ENCODE data around the gene KLHDC8B. TPM values are rescaled to one million over a fixed set of nuclear protein-coding genes. Genes with fewer than 3 reads are reported as not detected.
A peak's percentile ranks its signal among the peaks of the same experiment; 100 is the strongest.

Gene KLHDC8B
- total RNA-seq: 10 to 100 TPM; 56.6 to 78.2 TPM
- polyA plus RNA-seq (ENCODE audit: insufficient read depth, low read depth, low replicate concordance): 55.8 TPM
- long read RNA-seq, donor 1, transcript KLHDC8B-201 (6 exons, 1,959 nt): major isoform, 30 of 79 reads
- long read RNA-seq, donor 1, partial matches to known transcripts: 49 of 79 reads
- long read RNA-seq, donor 1, other reads (novel, unspliced or antisense): 0 of 79 reads
- long read RNA-seq, donor 2, transcript KLHDC8B-201 (6 exons, 1,959 nt): major isoform, 17 of 23 reads
- long read RNA-seq, donor 2, partial matches to known transcripts: 6 of 23 reads
- long read RNA-seq, donor 2, other reads (novel, unspliced or antisense): 0 of 23 reads

DNA sequence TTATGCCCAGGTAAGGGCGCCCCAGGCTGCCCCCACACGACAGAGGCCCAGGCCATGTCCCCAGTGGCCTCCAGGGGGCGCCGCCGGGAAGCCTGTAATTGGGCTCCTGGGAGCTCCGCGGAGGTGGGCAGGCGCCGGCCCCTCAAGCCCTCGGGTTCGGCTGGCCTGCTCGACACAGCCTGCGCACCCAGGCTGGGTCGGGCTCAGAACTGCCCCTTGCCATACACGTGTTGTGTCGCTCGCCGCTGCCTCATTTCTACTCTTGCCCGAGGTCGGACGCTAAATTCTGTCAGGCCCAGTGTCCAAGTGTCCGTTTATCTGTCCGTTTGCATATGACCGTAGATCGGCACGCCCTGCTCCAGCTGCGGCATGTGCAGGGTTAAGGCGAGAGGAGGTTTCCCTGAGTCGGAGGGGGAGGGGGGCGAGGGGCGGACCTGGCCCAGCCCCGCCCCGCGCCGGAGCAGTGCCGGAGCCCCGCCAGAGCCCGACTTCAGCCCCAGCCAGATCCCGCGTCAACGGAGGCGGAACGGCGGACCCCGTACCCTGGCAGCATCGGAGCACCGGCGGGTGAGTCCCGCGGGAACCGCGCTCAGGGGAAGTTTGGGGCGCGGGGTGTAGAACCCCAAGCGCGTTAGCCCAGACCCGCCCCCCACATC is at the start of gene KLHDC8B:
Gene KLHDC8B, plus strand, starts transcription at position 480 of the 656 bp plus-strand sequence. CDS start 1,172 bp downstream, outside the sequence.
- intact Hi-C loops (cut with DNase I; ENCODE audit: low total_unique reads): loop anchor here (10.0 kb wide), 1 partner anchor 284 kb away; no protein-coding TSS in a partner anchor
- WGBS, 2 donors: 0 to 1% methylated on average over 27 to 57 of the region's 57 CpGs

DNA sequence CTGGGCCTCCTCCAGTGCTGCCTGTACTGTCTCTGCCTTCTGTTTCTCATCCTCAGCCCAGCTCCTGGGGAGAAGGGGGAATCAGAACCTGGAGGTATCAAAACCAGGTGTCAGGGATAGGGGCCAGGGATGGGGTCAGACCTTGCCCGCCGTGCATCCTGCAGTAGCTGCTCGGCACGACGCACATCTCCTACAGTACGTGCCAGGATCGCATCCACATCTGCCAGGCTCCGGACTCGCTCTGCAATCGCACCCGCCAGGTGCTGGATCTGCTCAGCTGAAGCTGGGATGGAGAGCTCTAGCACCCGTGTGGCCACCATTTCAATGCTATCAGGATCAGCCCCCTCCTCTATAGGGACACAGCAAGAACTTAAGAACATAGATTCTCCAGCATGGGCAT is 49.4 kb upstream of the KLHDC8B start:
- Histone ChIP-seq H3K27ac (no peak overlapping the region), H3K4me3 (no peak overlapping the region), H3K9me3 (no peaks in the 10 kb centered on the region), H3K36me3 (ENCODE audit: low read depth, missing control alignments) (no peaks in the 10 kb centered on the region), H3K27me3 (no peaks in the 10 kb centered on the region), H3K4me1 (peaks cover 20% of the 10 kb centered on the region)
- no peak for DNase-seq
- 89 to 90% methylated on average over 12 of the region's 12 CpGs for whole genome bisulfite sequencing, 2 donors
- intact Hi-C loops (cut with DNase I; ENCODE audit: low total_unique reads): no loop called here
- TF ChIP-seq POLR2A (IDR thresholded peaks at IDR 0.05): no peak
- TF ChIP-seq, protein P1, sequence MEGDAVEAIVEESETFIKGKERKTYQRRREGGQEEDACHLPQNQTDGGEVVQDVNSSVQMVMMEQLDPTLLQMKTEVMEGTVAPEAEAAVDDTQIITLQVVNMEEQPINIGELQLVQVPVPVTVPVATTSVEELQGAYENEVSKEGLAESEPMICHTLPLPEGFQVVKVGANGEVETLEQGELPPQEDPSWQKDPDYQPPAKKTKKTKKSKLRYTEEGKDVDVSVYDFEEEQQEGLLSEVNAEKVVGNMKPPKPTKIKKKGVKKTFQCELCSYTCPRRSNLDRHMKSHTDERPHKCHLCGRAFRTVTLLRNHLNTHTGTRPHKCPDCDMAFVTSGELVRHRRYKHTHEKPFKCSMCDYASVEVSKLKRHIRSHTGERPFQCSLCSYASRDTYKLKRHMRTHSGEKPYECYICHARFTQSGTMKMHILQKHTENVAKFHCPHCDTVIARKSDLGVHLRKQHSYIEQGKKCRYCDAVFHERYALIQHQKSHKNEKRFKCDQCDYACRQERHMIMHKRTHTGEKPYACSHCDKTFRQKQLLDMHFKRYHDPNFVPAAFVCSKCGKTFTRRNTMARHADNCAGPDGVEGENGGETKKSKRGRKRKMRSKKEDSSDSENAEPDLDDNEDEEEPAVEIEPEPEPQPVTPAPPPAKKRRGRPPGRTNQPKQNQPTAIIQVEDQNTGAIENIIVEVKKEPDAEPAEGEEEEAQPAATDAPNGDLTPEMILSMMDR (IDR thresholded peaks at IDR 0.05): no peak

More for the DNA sequence above, at the start of gene KLHDC8B:
- Histone ChIP-seq H3K9me3 (no peaks in the 10 kb centered on the region), H3K4me1 (peaks cover 40% of the 10 kb centered on the region), H3K27ac (peak within 1 kb of the TSS; percentile 78 to 90), H3K27me3 (no peaks in the 10 kb centered on the region), H3K36me3 (ENCODE audit: low read depth, missing control alignments) (no peaks in the 10 kb centered on the region), H3K4me3 (peak within 1 kb of the TSS; percentile 80 to 87)
- DNase-seq: peak; percentile 91
- TF ChIP-seq, protein P1 (IDR thresholded peaks at IDR 0.05): peak; percentile 91 to 96 (median 95)
- no peak for TF ChIP-seq POLR2A (IDR thresholded peaks at IDR 0.05)

GRCh38 chr3:49122451-49122850 is 48.9 kb upstream of the KLHDC8B start:
- Histone ChIP-seq H3K27me3 (no peaks in the 10 kb centered on the region), H3K4me1 (peaks cover 20% of the 10 kb centered on the region), H3K9me3 (no peaks in the 10 kb centered on the region), H3K27ac (no peak overlapping the region), H3K4me3 (no peak overlapping the region), H3K36me3 (ENCODE audit: low read depth, missing control alignments) (no peaks in the 10 kb centered on the region)
- TF ChIP-seq POLR2A (IDR thresholded peaks at IDR 0.05): no peak
- TF ChIP-seq, protein P1 (IDR thresholded peaks at IDR 0.05): no peak
- no peak for DNase-seq
- 74 to 77% methylated on average over 6 to 7 of the region's 7 CpGs for WGBS, 2 donors
- intact Hi-C loops (cut with DNase I; ENCODE audit: low total_unique reads): no loop called here

DNA sequence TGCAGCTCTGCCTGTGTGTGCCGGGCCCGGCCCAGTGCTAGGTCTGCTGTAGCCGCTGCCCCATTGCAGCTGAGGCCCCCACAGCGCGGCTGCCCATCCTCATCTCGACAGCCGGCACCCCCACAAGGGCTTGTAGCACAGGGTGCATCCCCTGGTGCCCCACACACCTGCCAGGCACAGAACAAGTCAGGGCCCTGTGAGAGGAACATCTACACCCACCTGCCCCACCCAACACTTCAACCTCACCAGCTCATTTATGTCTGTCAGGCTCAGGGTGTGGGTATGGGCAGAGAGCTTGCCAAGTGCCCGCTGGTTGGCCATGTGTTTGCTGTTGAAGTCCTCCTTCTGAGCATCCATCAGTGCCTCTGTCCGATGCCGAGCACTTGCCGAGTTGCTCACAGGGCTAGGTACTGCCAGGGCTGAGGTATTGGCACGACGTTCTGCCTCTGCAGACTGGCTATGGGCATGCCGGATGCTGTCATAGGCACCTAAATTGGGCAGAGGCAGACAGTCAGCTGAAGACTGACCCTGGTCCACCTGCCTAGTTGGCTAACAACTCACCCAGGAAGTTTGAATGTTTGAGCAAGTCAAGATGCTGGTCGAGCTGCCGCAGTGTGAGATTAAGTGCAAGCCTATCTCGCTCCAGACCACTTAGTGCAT is 48.4 kb upstream of the KLHDC8B start:
- TF ChIP-seq, protein P1 (IDR thresholded peaks at IDR 0.05): no peak
- no peak for TF ChIP-seq POLR2A (IDR thresholded peaks at IDR 0.05)
- no peak for DNase-seq
- no peaks in the 10 kb centered on the region for H3K9me3 ChIP-seq
- peaks cover 20% of the 10 kb centered on the region for H3K4me1 ChIP-seq
- H3K27me3 ChIP-seq: no peaks in the 10 kb centered on the region
- no peak overlapping the region for H3K4me3 ChIP-seq
- H3K27ac ChIP-seq: no peak overlapping the region
- WGBS, 2 donors: 82 to 90% methylated on average over 13 to 17 of the region's 17 CpGs
- intact Hi-C loops (cut with DNase I; ENCODE audit: low total_unique reads): no loop called here
- H3K36me3 ChIP-seq (ENCODE audit: low read depth, missing control alignments): no peaks in the 10 kb centered on the region

Data from testis (tissue), 5 donors.